KOPT-K1 (cell line): Measurements from ENCODE around the gene RGS9BP.
"Not testable (repeated sequence)": the region's sequence is repeated elsewhere in the genome, so short reads cannot be mapped to it uniquely, and the experiment has no call there.

Experiments used
- H3K27ac ChIP-seq: fragments of 200-600 bp; sonication (generic); 2 replicates; pipeline ENCODE4 v1.5.1; 2016; ENCODE audit warnings: antibody characterized with exemption, mild to moderate bottlenecking, low read depth, low read length; ENCODE audit not compliant: poor library complexity, severe bottlenecking
- H3K36me3 ChIP-seq: fragments of 200-600 bp; sonication (generic); 2 replicates; pipeline ENCODE4 v1.5.1; 2017; ENCODE audit warnings: antibody characterized with exemption, mild to moderate bottlenecking, low read length, moderate library complexity; ENCODE audit not compliant: insufficient read depth
- H3K9me3 ChIP-seq: fragments of 200-600 bp; sonication (generic); 2 replicates; pipeline ENCODE4 v1.5.1; 2017; ENCODE audit warnings: antibody characterized with exemption, low read length, mild to moderate bottlenecking; ENCODE audit not compliant: insufficient read depth, poor library complexity, severe bottlenecking

RGS9BP gene

GRCh38 chr19:32700129-32700528 is 24.5 kb downstream of the RGS9BP start:
- not testable (repeated sequence) for H3K27ac ChIP-seq
- H3K9me3 ChIP-seq = peaks cover 46% of the 10 kb centered on the region
- peaks cover 96% of the 10 kb centered on the region for H3K36me3 ChIP-seq

GRCh38 chr19:32702010-32702409 is 26.4 kb downstream of the RGS9BP start:
- no peak overlapping the region for H3K27ac ChIP-seq
- peaks cover 54% of the 10 kb centered on the region for H3K9me3 ChIP-seq
- peaks cover 98% of the 10 kb centered on the region for H3K36me3 ChIP-seq

GRCh38 chr19:32704006-32704405 is 28.4 kb downstream of the RGS9BP start:
- H3K9me3 ChIP-seq = peaks cover 54% of the 10 kb centered on the region
- H3K27ac ChIP-seq = not testable (repeated sequence)
- H3K36me3 ChIP-seq = peaks cover 88% of the 10 kb centered on the region

- Histone ChIP-seq H3K9me3 (peaks cover 25% of the 10 kb centered on the region), H3K36me3 (peaks cover 76% of the 10 kb centered on the region), H3K27ac (no peak overlapping the region)
Measured at GRCh38 chr19:32708457-32708856, 32.8 kb downstream of the RGS9BP start.

- Histone ChIP-seq H3K36me3 (peaks cover 76% of the 10 kb centered on the region), H3K27ac (no peak overlapping the region), H3K9me3 (peaks cover 19% of the 10 kb centered on the region)
Measured at GRCh38 chr19:32709032-32709431, 33.4 kb downstream of the RGS9BP start.

- H3K9me3 ChIP-seq = no peaks in the 10 kb centered on the region
- H3K36me3 ChIP-seq = peaks cover 62% of the 10 kb centered on the region
- H3K27ac ChIP-seq = no peak overlapping the region
Measured at GRCh38 chr19:32711747-32712146, 36.1 kb downstream of the RGS9BP start.

GRCh38 chr19:32716203-32716602 is 40.6 kb downstream of the RGS9BP start:
- not testable (repeated sequence) for H3K27ac ChIP-seq, H3K9me3 ChIP-seq
- H3K36me3 ChIP-seq = peaks cover 39% of the 10 kb centered on the region

GRCh38 chr19:32717496-32717895 is 41.8 kb downstream of the RGS9BP start:
- no peak overlapping the region for H3K27ac ChIP-seq

GRCh38 chr19:32718286-32718685 is 42.6 kb downstream of the RGS9BP start:
- peaks cover 20% of the 10 kb centered on the region for H3K36me3 ChIP-seq

More at GRCh38 chr19:32717496-32717895, 41.8 kb downstream of the RGS9BP start:
- H3K36me3 ChIP-seq = peaks cover 26% of the 10 kb centered on the region
- no peaks in the 10 kb centered on the region for H3K9me3 ChIP-seq

GRCh38 chr19:32719611-32720059 is 44.0 kb downstream of the RGS9BP start, which contains the start of gene TDRD12:
TDRD12 (plus strand) TSS chr19:32719767; CDS start chr19:32720073, 306 bp downstream.
- Histone ChIP-seq H3K9me3 (no peaks in the 10 kb centered on the region), H3K36me3 (peaks cover 7% of the 10 kb centered on the region; the same call in 1 of the 2 replicates), H3K27ac (no peak within 1 kb of the TSS)

More at GRCh38 chr19:32718286-32718685, 42.6 kb downstream of the RGS9BP start:
- H3K27ac ChIP-seq = no peak overlapping the region
- H3K9me3 ChIP-seq = no peaks in the 10 kb centered on the region

GRCh38 chr19:32720216-32720935 is 44.7 kb downstream of the RGS9BP start:
- Histone ChIP-seq H3K27ac (no peak overlapping the region), H3K36me3 (no peaks in the 10 kb centered on the region), H3K9me3 (no peaks in the 10 kb centered on the region)

GRCh38 chr19:32720936-32721250 is 45.2 kb downstream of the RGS9BP start:
- Histone ChIP-seq H3K36me3 (no peaks in the 10 kb centered on the region), H3K27ac (no peak overlapping the region), H3K9me3 (no peaks in the 10 kb centered on the region)
